ENCODE measurements around the gene SPECC1L. TPM values are rescaled to one million over a fixed set of nuclear protein-coding genes. Genes with fewer than 3 reads are reported as not detected.

SPECC1L gene
- total RNA-seq, 1 experiment from 2014 or later, result 40.8 TPM

GRCh38 chr22:24435861-24436371 is 165.3 kb downstream of the SPECC1L start:
- Histone ChIP-seq H3K79me2 (ENCODE audit: insufficient read depth, low read length) (no peaks in the 10 kb centered on the region), H3K36me3 (ENCODE audit: control insufficient read depth in 1 of 2, insufficient read depth in 2 of 2, low read length in 2 of 2) (no peaks in the 10 kb centered on the region), H3K4me1 (ENCODE audit: control insufficient read depth in 1 of 2, insufficient read depth in 2 of 2, low read length in 2 of 2) (peaks cover 0 to 14% of the 10 kb centered on the region in 2 experiments; a peak in 2 of 4 replicates), H3K4me3 (replicated peaks in 1 of 2; ENCODE audit: low read depth in 1 of 2, low read length in 2 of 2) (no peak overlapping the region), H3K4me2 (ENCODE audit: low read length) (no peak overlapping the region), H3K9ac (ENCODE audit: low read length) (no peak overlapping the region), H3K27ac (ENCODE audit: low read depth, low read length) (no peak overlapping the region), H3K27me3 (ENCODE audit: insufficient read depth, low read length) (no peaks in the 10 kb centered on the region), H3K9me2 (ENCODE audit: insufficient read depth) (no peaks in the 10 kb centered on the region), H4K20me1 (ENCODE audit: insufficient read depth) (no peaks in the 10 kb centered on the region), H2AFZ (ENCODE audit: low read depth, low read length, poor library complexity, severe bottlenecking) (no peak overlapping the region), H3K9me3 (ENCODE audit: control insufficient read depth in 1 of 2, insufficient read depth in 1 of 2, low read depth in 1 of 2, low read length in 2 of 2) (no peaks in the 10 kb centered on the region)
- ChIA-PET CTCF (interaction anchor here (1.0 kb wide), 1 partner anchor 542 kb away, joined by 3 read pairs; the partner anchor contains the start of gene MIF), RAD21 (ENCODE audit: low non-redundant PET in 1 of 2, low total read pairs in 2 of 2, uncharacterized antibody in 2 of 2, unreplicated experiment in 2 of 2) (interaction anchor here in 1 of 2 experiments (0.5 kb wide), 1 partner anchor 34 kb away, joined by 3 read pairs; no protein-coding TSS in a partner anchor), POLR2A (no interaction called here)
- no peak for TF ChIP-seq EZH2 (IDR thresholded peaks at IDR 0.05)
- no TSS peak for BruUV-seq (replicated peaks)
- intact Hi-C loops (cut with micrococcal nuclease), result no loop called here
- ATAC-seq (no peak), DNase-seq (ENCODE audit: low read depth, low spot score) (no peak)

DNA sequence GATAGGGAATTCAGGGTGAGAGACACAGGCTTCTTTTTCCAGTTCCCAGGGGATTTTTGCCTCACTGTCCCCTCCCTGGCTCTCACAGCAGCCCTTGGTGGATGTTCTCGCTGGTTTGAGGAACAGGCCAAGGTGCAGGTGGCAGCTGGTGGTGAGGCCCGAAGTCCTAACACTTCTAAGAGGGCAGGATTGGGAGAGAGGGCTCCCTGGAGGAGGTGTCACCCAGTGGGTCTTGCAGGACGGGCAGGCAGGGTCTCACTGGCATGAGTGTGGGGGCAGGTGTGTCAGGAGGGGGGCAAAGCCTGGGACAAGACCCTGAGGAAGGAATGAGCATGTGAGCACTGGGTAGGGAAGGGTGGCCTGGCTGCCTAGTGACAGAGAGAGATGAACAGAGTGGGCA is 165.9 kb downstream of the SPECC1L start:
- H3K27me3 ChIP-seq (ENCODE audit: insufficient read depth, low read length), result no peaks in the 10 kb centered on the region
- no peak overlapping the region for H3K27ac ChIP-seq (ENCODE audit: low read depth, low read length)
- peaks cover 0 to 14% of the 10 kb centered on the region in 2 experiments; a peak in 2 of 4 replicates for H3K4me1 ChIP-seq (ENCODE audit: control insufficient read depth in 1 of 2, insufficient read depth in 2 of 2, low read length in 2 of 2)
- no peak for DNase-seq (ENCODE audit: low read depth, low spot score)
- no peaks in the 10 kb centered on the region for H3K79me2 ChIP-seq (ENCODE audit: insufficient read depth, low read length)
- intact Hi-C loops (cut with micrococcal nuclease), result no loop called here
- H2AFZ ChIP-seq (ENCODE audit: low read depth, low read length, poor library complexity, severe bottlenecking), result no peak overlapping the region
- H3K4me3 ChIP-seq (replicated peaks in 1 of 2; ENCODE audit: low read depth in 1 of 2, low read length in 2 of 2), result no peak overlapping the region
- ATAC-seq, result no peak
- RAD21 ChIA-PET (ENCODE audit: low non-redundant PET in 1 of 2, low total read pairs in 2 of 2, uncharacterized antibody in 2 of 2, unreplicated experiment in 2 of 2), result no interaction called here
- no peak overlapping the region for H3K4me2 ChIP-seq (ENCODE audit: low read length)
- TF ChIP-seq EZH2 (IDR thresholded peaks at IDR 0.05), result no peak
- CTCF ChIA-PET, result no interaction called here
- no peaks in the 10 kb centered on the region for H3K9me2 ChIP-seq (ENCODE audit: insufficient read depth)
- H3K9me3 ChIP-seq (ENCODE audit: control insufficient read depth in 1 of 2, insufficient read depth in 1 of 2, low read depth in 1 of 2, low read length in 2 of 2), result no peaks in the 10 kb centered on the region
- no peaks in the 10 kb centered on the region for H4K20me1 ChIP-seq (ENCODE audit: insufficient read depth)
- no peaks in the 10 kb centered on the region for H3K36me3 ChIP-seq (ENCODE audit: control insufficient read depth in 1 of 2, insufficient read depth in 2 of 2, low read length in 2 of 2)
- no peak overlapping the region for H3K9ac ChIP-seq (ENCODE audit: low read length)
- BruUV-seq (replicated peaks), result no TSS peak
- POLR2A ChIA-PET, result no interaction called here

GRCh38 chr22:24437091-24437490 is 166.5 kb downstream of the SPECC1L start:
- ChIA-PET POLR2A (no interaction called here), CTCF (no interaction called here), RAD21 (ENCODE audit: low non-redundant PET in 1 of 2, low total read pairs in 2 of 2, uncharacterized antibody in 2 of 2, unreplicated experiment in 2 of 2) (no interaction called here)
- no peaks in the 10 kb centered on the region for H3K9me3 ChIP-seq (ENCODE audit: control insufficient read depth in 1 of 2, insufficient read depth in 1 of 2, low read depth in 1 of 2, low read length in 2 of 2)
- no peaks in the 10 kb centered on the region for H3K36me3 ChIP-seq (ENCODE audit: control insufficient read depth in 1 of 2, insufficient read depth in 2 of 2, low read length in 2 of 2)
- H3K9me2 ChIP-seq (ENCODE audit: insufficient read depth), result no peaks in the 10 kb centered on the region
- ATAC-seq (no peak), DNase-seq (ENCODE audit: low read depth, low spot score) (no peak)
- no peaks in the 10 kb centered on the region for H3K27me3 ChIP-seq (ENCODE audit: insufficient read depth, low read length)
- H3K4me3 ChIP-seq (replicated peaks in 1 of 2; ENCODE audit: low read depth in 1 of 2, low read length in 2 of 2), result no peak overlapping the region
- BruUV-seq (replicated peaks), result no TSS peak
- H2AFZ ChIP-seq (ENCODE audit: low read depth, low read length, poor library complexity, severe bottlenecking), result no peak overlapping the region
- no peaks in the 10 kb centered on the region for H4K20me1 ChIP-seq (ENCODE audit: insufficient read depth)
- intact Hi-C loops (cut with micrococcal nuclease), result no loop called here
- H3K27ac ChIP-seq (ENCODE audit: low read depth, low read length), result no peak overlapping the region
- TF ChIP-seq FOSL1 (IDR thresholded peaks at IDR 0.05; ENCODE audit: low read depth) (no peak), JUND (IDR thresholded peaks at IDR 0.05) (no peak), CTCF (IDR thresholded peaks at IDR 0.05 in 2 of 3, conservative IDR thresholded peaks at IDR 0.05 in 1 of 3; ENCODE audit: borderline replicate concordance in 1 of 3, insufficient read depth in 1 of 3, low read depth in 2 of 3, low read length in 2 of 3) (no peak), SRF (IDR thresholded peaks at IDR 0.05; ENCODE audit: low read depth) (no peak), POLR2AphosphoS5 (IDR thresholded peaks at IDR 0.05; ENCODE audit: low read depth, low read length) (no peak), EZH2 (IDR thresholded peaks at IDR 0.05) (no peak), CBX3 (IDR thresholded peaks at IDR 0.05; ENCODE audit: low read depth) (no peak), ZFX (IDR thresholded peaks at IDR 0.05) (no peak)
- TF ChIP-seq, protein P1, sequence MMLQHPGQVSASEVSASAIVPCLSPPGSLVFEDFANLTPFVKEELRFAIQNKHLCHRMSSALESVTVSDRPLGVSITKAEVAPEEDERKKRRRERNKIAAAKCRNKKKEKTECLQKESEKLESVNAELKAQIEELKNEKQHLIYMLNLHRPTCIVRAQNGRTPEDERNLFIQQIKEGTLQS (IDR thresholded peaks at IDR 0.05), result no peak
- H3K4me1 ChIP-seq (ENCODE audit: control insufficient read depth in 1 of 2, insufficient read depth in 2 of 2, low read length in 2 of 2), result peaks cover 0 to 12% of the 10 kb centered on the region in 2 experiments; a peak in 2 of 4 replicates
- H3K79me2 ChIP-seq (ENCODE audit: insufficient read depth, low read length), result no peaks in the 10 kb centered on the region
- H3K9ac ChIP-seq (ENCODE audit: low read length), result no peak overlapping the region
- no peak overlapping the region for H3K4me2 ChIP-seq (ENCODE audit: low read length)
